SK-N-SH (cell line): ENCODE data around the gene FBH1. TPM values are rescaled to one million over a fixed set of nuclear protein-coding genes. Genes with fewer than 3 reads are reported as not detected.

Source experiments
- CTCF ChIA-PET: fragments of 300-600, 350-600 bp; formaldehyde crosslinking; extraction: SDS; loops from one replicate; lab custom pipeline; 2021; lab: Yijun Ruan, JAX
- POLR2A ChIA-PET: fragments of 350-600 bp; sonication (Branson Sonifier 250); formaldehyde crosslinking; extraction: SDS; loops from one replicate; lab custom pipeline; 2020; ENCODE audit warnings: antibody characterized with exemption, inconsistent platforms; lab: Yijun Ruan, JAX
- DNase-seq: peaks from one replicate; pipeline ENCODE4 v3.0.0; 2012
- H2AFZ ChIP-seq: fragments of 200-600 bp; sonication (generic); 2 replicates; pipeline ENCODE4 v1.8.1; 2016; ENCODE audit warnings: antibody characterized with exemption, mild to moderate bottlenecking, low read depth
- H3F3A ChIP-seq: fragments of 200-600 bp; sonication (generic); replicated peaks from 2 replicates; pipeline ENCODE3; 2016; ENCODE audit warnings: antibody characterized with exemption, mild to moderate bottlenecking; ENCODE audit not compliant: insufficient read depth
- H3K27ac ChIP-seq, 2 experiments: fragments of 200-500 bp in 1 of 2; fragments of 200-600 bp in 1 of 2; sonication (Bioruptor generic) in 1 of 2; sonication (generic), shearing (Covaris generic) in 1 of 2; 2 replicates each; pipeline versions ENCODE4 v1.5.1 to v1.6.1; 2014 to 2016; ENCODE audit warnings: low read depth in 2 of 2, inconsistent platforms in 1 of 2, low read length in 1 of 2, mild to moderate bottlenecking in 1 of 2, mixed read lengths in 1 of 2
- H3K27me3 ChIP-seq: fragments of 200-600 bp; sonication (generic), shearing (Covaris generic); 2 replicates; pipeline ENCODE4 v1.6.1; 2016; ENCODE audit warnings: mixed run types; ENCODE audit not compliant: insufficient read depth
- H3K36me3 ChIP-seq, 2 experiments: fragments of 200-500 bp in 1 of 2; fragments of 200-600 bp in 1 of 2; sonication (Bioruptor generic) in 1 of 2; sonication (generic) in 1 of 2; replicated peaks in 1 of 2; 2 replicates each; pipeline versions ENCODE3 to v1.5.1; 2014 to 2016; ENCODE audit warnings: low read length in 1 of 2, mild to moderate bottlenecking in 1 of 2; ENCODE audit not compliant: insufficient read depth in 2 of 2, control insufficient read depth in 1 of 2
- H3K4me1 ChIP-seq, 2 experiments: fragments of 200-500 bp in 1 of 2; fragments of 200-600 bp in 1 of 2; sonication (Bioruptor generic) in 1 of 2; sonication (generic), shearing (Covaris generic) in 1 of 2; 2 replicates each; pipeline versions ENCODE4 v1.5.1 to v1.6.1; 2014 to 2016; ENCODE audit warnings: low read depth in 1 of 2, low read length in 1 of 2, mixed run types in 1 of 2; ENCODE audit not compliant: insufficient read depth in 2 of 2, control insufficient read depth in 1 of 2
- H3K4me2 ChIP-seq: fragments of 200-600 bp; sonication (generic), shearing (Covaris generic); 2 replicates; pipeline ENCODE4 v1.6.1; 2017; ENCODE audit warnings: mixed run types
- H3K4me3 ChIP-seq, 2 experiments: fragments of 200-500 bp in 1 of 2; fragments of 200-600 bp in 1 of 2; sonication (Bioruptor generic) in 1 of 2; sonication (generic), shearing (Covaris generic) in 1 of 2; 2 replicates each; pipeline versions ENCODE4 v1.5.1 to v1.8.1; 2014 to 2016; ENCODE audit warnings: low read depth in 2 of 2, inconsistent platforms in 1 of 2, low read length in 1 of 2, mild to moderate bottlenecking in 1 of 2, mixed read lengths in 1 of 2, moderate library complexity in 1 of 2
- H3K79me2 ChIP-seq: fragments of 200-600 bp; sonication (generic); 2 replicates; pipeline ENCODE4 v1.8.1; 2017; ENCODE audit warnings: mild to moderate bottlenecking; ENCODE audit not compliant: insufficient read depth
- H3K9ac ChIP-seq: fragments of 200-600 bp; sonication (generic); 2 replicates; pipeline ENCODE4 v1.6.1; 2017; ENCODE audit warnings: mixed run types
- H3K9me2 ChIP-seq: fragments of 200-600 bp; sonication (generic); 2 replicates; pipeline ENCODE4 v1.6.1; 2017; ENCODE audit warnings: mixed run types
- H3K9me3 ChIP-seq: fragments of 200-600 bp; sonication (generic); 2 replicates; pipeline ENCODE4 v1.6.1; 2017; ENCODE audit warnings: mixed run types, mild to moderate bottlenecking, moderate library complexity
- H4K20me1 ChIP-seq: fragments of 200-600 bp; sonication (generic); 2 replicates; pipeline ENCODE4 v1.6.1; 2017; ENCODE audit warnings: mild to moderate bottlenecking, mixed run types; ENCODE audit not compliant: insufficient read depth
- CHD2 ChIP-seq: fragments of 150-350 bp; IDR thresholded peaks from 2 replicates; pipeline ENCODE4 v1.6.1; 2018; ENCODE audit warnings: low read length; ENCODE audit not compliant: partially characterized antibody
- CTCF ChIP-seq: fragments of 200-600 bp; sonication (generic); IDR thresholded peaks from 2 replicates; pipeline ENCODE4 v1.6.1; 2017; ENCODE audit warnings: antibody characterized with exemption, mild to moderate bottlenecking, moderate library complexity
- ELF1 ChIP-seq: IDR thresholded peaks from 2 replicates; pipeline ENCODE4 v1.4.0; 2012
- EP300 ChIP-seq, 2 experiments: IDR thresholded peaks; 2 replicates each; pipeline versions ENCODE4 v1.4.0 to v1.6.1; 2012; ENCODE audit warnings: borderline replicate concordance in 1 of 2, low read depth in 1 of 2, low read length in 1 of 2
- FOSL2 ChIP-seq: IDR thresholded peaks from 2 replicates; pipeline ENCODE4 v1.4.0; 2012; ENCODE audit warnings: low read depth, mild to moderate bottlenecking, moderate library complexity, borderline replicate concordance
- FOXJ3 ChIP-seq: sonication (generic); formaldehyde crosslinking; IDR thresholded peaks from 2 replicates; pipeline ENCODE4 v1.5.1; 2020; ENCODE audit warnings: mild to moderate bottlenecking, missing genetic modification reagents
- FOXM1 ChIP-seq: IDR thresholded peaks from 2 replicates; pipeline ENCODE4 v1.4.0; 2012; ENCODE audit warnings: low read depth, mild to moderate bottlenecking
- GABPA ChIP-seq: IDR thresholded peaks from 2 replicates; pipeline ENCODE4 v1.4.0; 2012; ENCODE audit warnings: low read depth, mild to moderate bottlenecking
- GATA2 ChIP-seq: sonication (generic); formaldehyde crosslinking; IDR thresholded peaks from 2 replicates; pipeline ENCODE4 v1.5.0; 2020; ENCODE audit warnings: mild to moderate bottlenecking, missing genetic modification reagents
- MAX ChIP-seq: IDR thresholded peaks from 2 replicates; pipeline ENCODE4 v1.4.0; 2012; ENCODE audit warnings: low read depth
- MXI1 ChIP-seq: IDR thresholded peaks from 2 replicates; pipeline ENCODE4 v1.6.1; 2012; ENCODE audit warnings: mild to moderate bottlenecking, low read depth, low read length, improper control_type of control experiment
- NFIC ChIP-seq: IDR thresholded peaks from 2 replicates; pipeline ENCODE4 v1.4.0; 2012; ENCODE audit warnings: borderline replicate concordance
- NRF1 ChIP-seq: IDR thresholded peaks from 2 replicates; pipeline ENCODE4 v1.6.1; 2012; ENCODE audit warnings: low read depth, mild to moderate bottlenecking, low read length
- PBX3 ChIP-seq: IDR thresholded peaks from 2 replicates; pipeline ENCODE4; 2012
- POLR2AphosphoS5 ChIP-seq: IDR thresholded peaks from 2 replicates; pipeline ENCODE4 v1.6.1; 2012; ENCODE audit warnings: low read depth, low read length
- RAD21 ChIP-seq: IDR thresholded peaks from 2 replicates; pipeline ENCODE4 v1.6.1; 2012; ENCODE audit warnings: mild to moderate bottlenecking, low read length
- RCOR1 ChIP-seq: fragments of 150-350 bp; IDR thresholded peaks from 2 replicates; pipeline ENCODE4 v1.6.1; 2017; ENCODE audit warnings: antibody characterized with exemption, low read length
- REST ChIP-seq: IDR thresholded peaks from 2 replicates; pipeline ENCODE4 v1.6.1; 2012; ENCODE audit warnings: mild to moderate bottlenecking, low read depth, low read length, moderate library complexity
- SMC3 ChIP-seq: IDR thresholded peaks from 2 replicates; pipeline ENCODE4 v1.6.1; 2012; ENCODE audit warnings: low read depth, low read length, improper control_type of control experiment
- TAF1 ChIP-seq: IDR thresholded peaks from 2 replicates; pipeline ENCODE4 v1.6.1; 2012; ENCODE audit warnings: low read depth, mild to moderate bottlenecking, low read length, moderate library complexity, borderline replicate concordance
- TCF12 ChIP-seq: IDR thresholded peaks from 2 replicates; pipeline ENCODE4 v1.4.0; 2012
- TEAD4 ChIP-seq: IDR thresholded peaks from 2 replicates; pipeline ENCODE4 v1.4.0; 2012; ENCODE audit warnings: mild to moderate bottlenecking, borderline replicate concordance; ENCODE audit not compliant: insufficient read depth
- YY1 ChIP-seq: IDR thresholded peaks from 2 replicates; pipeline ENCODE4 v1.4.0; 2012; ENCODE audit warnings: low read depth, mild to moderate bottlenecking
- WGBS: methylation state at CpG from one replicate; pipeline ENCODE4 v1.1.6; 2017; ENCODE audit warnings: low lambda C conversion rate; 5-methylcytosine and 5-hydroxymethylcytosine counted together
- polyA plus RNA-seq, 3 experiments: library from polyadenylated mRNA; depleted of rRNA; stranded (reverse); fragments of >200 nt; gene quantifications; 2 replicates each; pipeline ENCODE4 v1.2.3, GENCODE V29; 2012

FBH1 gene
- polyA plus RNA-seq, 1 of the 3 experiments (the other 2 are of a cell fraction): 60.9 TPM

GRCh38 chr10:5958077-5958476 is 68.0 kb downstream of the FBH1 start:
- no peak overlapping the region for H3K4me2 ChIP-seq
- no peaks in the 10 kb centered on the region for H3K4me1 ChIP-seq
- no peaks in the 10 kb centered on the region for H3K27me3 ChIP-seq
- no peak overlapping the region for H2AFZ ChIP-seq
- H3K79me2 ChIP-seq: no peaks in the 10 kb centered on the region
- H3F3A ChIP-seq: peaks cover 9% of the 10 kb centered on the region
- no peak overlapping the region for H3K27ac ChIP-seq
- POLR2A ChIA-PET: no interaction called here
- H3K4me3 ChIP-seq: no peak overlapping the region
- H3K9ac ChIP-seq: no peak overlapping the region
- no peaks in the 10 kb centered on the region for H3K9me2 ChIP-seq
- TF ChIP-seq TEAD4 (no peak), MAX (no peak), GABPA (no peak), FOSL2 (no peak), SMC3 (no peak), MXI1 (no peak), FOXM1 (no peak), NFIC (no peak), YY1 (no peak), NRF1 (no peak), RAD21 (no peak), CTCF (no peak), EP300 (IDR thresholded peaks at IDR 0.05; ENCODE audit: borderline replicate concordance in 1 of 2, low read depth in 1 of 2, low read length in 1 of 2) (no peak), TAF1 (no peak), ELF1 (no peak), GATA2 (CRISPR knock-in tag) (no peak), TCF12 (no peak)
- no peaks in the 10 kb centered on the region for H4K20me1 ChIP-seq
- CTCF ChIA-PET: interaction anchor here (0.7 kb wide), 1 partner anchor 55 kb away, joined by 3 read pairs; no protein-coding TSS in a partner anchor
- no peak for DNase-seq
- WGBS: 36% methylated on average over 2 of the region's 2 CpGs
- H3K36me3 ChIP-seq: no peaks in the 10 kb centered on the region
- no peaks in the 10 kb centered on the region for H3K9me3 ChIP-seq

GRCh38 chr10:5958675-5959074 is 68.6 kb downstream of the FBH1 start:
- Histone ChIP-seq H3K27ac (no peak overlapping the region), H3K9me2 (no peaks in the 10 kb centered on the region), H3K4me1 (no peaks in the 10 kb centered on the region), H3K4me2 (no peak overlapping the region), H3K4me3 (no peak overlapping the region), H3K27me3 (no peaks in the 10 kb centered on the region), H2AFZ (no peak overlapping the region), H3F3A (peaks cover 9% of the 10 kb centered on the region), H3K9me3 (no peaks in the 10 kb centered on the region), H3K36me3 (no peaks in the 10 kb centered on the region), H4K20me1 (no peaks in the 10 kb centered on the region), H3K9ac (no peak overlapping the region), H3K79me2 (no peaks in the 10 kb centered on the region)
- POLR2A ChIA-PET: no interaction called here
- no peak for DNase-seq
- CTCF ChIA-PET: no interaction called here
- 55% methylated on average over 6 of the region's 6 CpGs for WGBS
- no peak for TF ChIP-seq FOXJ3
- no peak for TF ChIP-seq TEAD4
- no peak for TF ChIP-seq GABPA
- TF ChIP-seq REST: no peak
- TF ChIP-seq RCOR1: no peak
- TF ChIP-seq PBX3: peak; percentile 31; the same call in 1 of the 2 replicates
- TF ChIP-seq YY1: no peak
- TF ChIP-seq POLR2AphosphoS5: no peak
- no peak for TF ChIP-seq FOXM1
- TF ChIP-seq CHD2: no peak
- 0 out of 2 replicates have a peak, but pooled peaks have one; percentile 27 for TF ChIP-seq FOSL2
